Natural killer cell (primary cell): ENCODE measurements around the gene SH2D5. TPM values are rescaled to one million over a fixed set of nuclear protein-coding genes. Genes with fewer than 3 reads are reported as not detected.

Source experiments
- ATAC-seq, 3 donors: fragments of 150-1000 bp in 2 of 3; fragments of 200-7000 bp in 1 of 3; cut with Tn5 transposase; 1 replicate in 1 of 3; 2 replicates in 2 of 3; pipeline ENCODE4 v1.10.0; 2021; ENCODE audit warnings: mild to moderate bottlenecking in 2 of 3, moderate library complexity in 2 of 3
- DNase-seq, 2 donors: peaks; one replicate each; pipeline versions ENCODE4 v3.0.0 to v3.0.0-alpha.2; 2013 to 2021; ENCODE audit warnings: mixed read lengths in 1 of 2
- H3K27ac ChIP-seq: one replicate; pipeline ENCODE4 v1.5.1; 2013; ENCODE audit warnings: mild to moderate bottlenecking, low read length
- H3K27me3 ChIP-seq: one replicate; pipeline ENCODE4 v1.6.1; 2013; ENCODE audit warnings: low read length; ENCODE audit not compliant: control insufficient read depth, insufficient read depth
- H3K36me3 ChIP-seq: one replicate; pipeline ENCODE4 v1.6.1; 2013; ENCODE audit warnings: low read length; ENCODE audit not compliant: control insufficient read depth, insufficient read depth
- H3K4me1 ChIP-seq: one replicate; pipeline ENCODE4 v1.6.1; 2013; ENCODE audit warnings: low read length; ENCODE audit not compliant: control insufficient read depth, insufficient read depth
- H3K4me3 ChIP-seq: one replicate; pipeline ENCODE4 v1.5.1; 2013; ENCODE audit warnings: low read length
- H3K9me3 ChIP-seq: one replicate; pipeline ENCODE4 v1.6.1; 2013; ENCODE audit warnings: low read length; ENCODE audit not compliant: control insufficient read depth, insufficient read depth
- H3K27ac Mint-ChIP-seq, 2 donors: one replicate each; pipeline ENCODE4 v1.8.0; 2022; ENCODE audit warnings: mild to moderate bottlenecking in 2 of 2, mixed read lengths in 2 of 2, moderate library complexity in 1 of 2
- H3K27me3 Mint-ChIP-seq, 2 donors: one replicate each; pipeline ENCODE4 v1.8.0; 2022; ENCODE audit warnings: low read depth in 2 of 2, mixed read lengths in 2 of 2
- H3K36me3 Mint-ChIP-seq: one replicate; pipeline ENCODE4 v1.8.0; 2022; ENCODE audit warnings: mixed read lengths
- H3K4me1 Mint-ChIP-seq, 2 donors: one replicate each; pipeline ENCODE4 v1.8.0; 2022; ENCODE audit warnings: mixed read lengths in 2 of 2
- H3K4me3 Mint-ChIP-seq: one replicate; pipeline ENCODE4 v1.8.0; 2022; ENCODE audit warnings: mild to moderate bottlenecking, moderate library complexity, mixed read lengths
- H3K9me3 Mint-ChIP-seq, 2 donors: one replicate each; pipeline ENCODE4 v1.8.0; 2022; ENCODE audit warnings: mixed read lengths in 2 of 2
- CTCF ChIP-seq: fragments of 200-600 bp; IDR thresholded peaks from one replicate; pipeline ENCODE4 v1.8.0; 2022; ENCODE audit warnings: antibody characterized with exemption
- WGBS: methylation state at CpG from one replicate; pipeline ENCODE4 v1.1.7; 2013; ENCODE audit warnings: missing lambda C conversion rate; ENCODE audit not compliant: insufficient coverage; 5-methylcytosine and 5-hydroxymethylcytosine counted together
- intact Hi-C: fragments of 100-400 bp; cut with micrococcal nuclease; formaldehyde crosslinking; loops from one replicate; pipeline ENCODE4 v1.14.2; 2022
- total RNA-seq, 4 donors: library from RNA; stranded (reverse); fragments of 120-200 nt in 1 of 4; gene quantifications; one replicate each; pipeline versions ENCODE4 v1.2.3 to v1.2.4, GENCODE V29; 2013 to 2022

SH2D5 gene
- total RNA-seq, 3 donors from 2014 or later (not counting 1 experiment from before 2014, with no cell fraction given): not detected

- Histone ChIP-seq H3K4me3 (peak overlapping the region; percentile 47), H3K27ac (no peak overlapping the region), H3K27me3 (peaks cover 15% of the 10 kb centered on the region), H3K36me3 (peaks cover 8% of the 10 kb centered on the region), H3K4me1 (peaks cover 23% of the 10 kb centered on the region), H3K9me3 (no peaks in the 10 kb centered on the region)
- Mint-ChIP-seq H3K4me3 (peak overlapping the region; percentile 86), H3K27ac (peak overlapping the region; percentile 36 to 87), H3K9me3 (no peaks in the 10 kb centered on the region), H3K27me3 (peaks cover 17 to 26% of the 10 kb centered on the region in 2 donors), H3K4me1 (peaks cover 11 to 25% of the 10 kb centered on the region in 2 donors), H3K36me3 (no peaks in the 10 kb centered on the region)
- no peak for TF ChIP-seq CTCF
- ATAC-seq: no peak
- WGBS: 30% methylated on average over 7 of the region's 7 CpGs
- intact Hi-C loops: loop anchor here (1.0 kb wide), 1 partner anchor 37 kb away; no protein-coding TSS in a partner anchor
- DNase-seq: no peak
These were observed 965 bp upstream of the SH2D5 start for GRCh38 chr1:20733360-20733975.

DNA sequence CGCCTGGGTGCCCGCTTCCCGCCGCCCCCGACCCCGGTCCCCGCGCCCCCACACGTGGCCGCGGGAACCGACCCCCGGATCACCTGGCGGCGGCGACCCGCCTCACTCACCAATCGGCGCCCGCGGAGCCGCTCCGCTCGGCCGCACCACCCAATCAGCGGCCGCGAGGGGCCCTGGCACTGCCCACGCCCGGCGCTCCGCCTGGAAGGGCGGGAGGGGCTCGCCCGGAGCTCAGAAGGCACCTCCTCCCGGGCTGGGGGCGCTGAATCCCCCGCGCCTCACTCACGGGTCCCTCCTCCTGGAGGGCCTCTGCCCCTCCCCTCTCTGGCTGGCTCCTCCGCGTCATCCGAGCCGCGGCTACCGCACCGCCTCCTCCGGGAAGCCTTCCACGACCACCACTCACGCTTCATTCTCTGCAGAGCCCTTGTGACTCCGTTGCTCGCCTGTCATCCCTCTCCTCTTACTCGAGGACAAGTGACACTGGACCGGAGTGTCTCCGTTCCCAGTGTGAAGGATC, 374 bp downstream of the SH2D5 start:
- Histone ChIP-seq H3K27me3 (peaks cover 15% of the 10 kb centered on the region), H3K9me3 (no peaks in the 10 kb centered on the region), H3K4me3 (peak overlapping the region; percentile 47), H3K27ac (no peak overlapping the region), H3K4me1 (peaks cover 23% of the 10 kb centered on the region), H3K36me3 (peaks cover 4% of the 10 kb centered on the region)
- H3K4me3 Mint-ChIP-seq: peak overlapping the region; percentile 86
- H3K9me3 Mint-ChIP-seq: no peaks in the 10 kb centered on the region
- peaks cover 11 to 31% of the 10 kb centered on the region in 2 donors for H3K4me1 Mint-ChIP-seq
- peak overlapping the region in 1 of 2 donors; percentile 87 for H3K27ac Mint-ChIP-seq
- DNase-seq (peak; percentile 49 to 69), ATAC-seq (peak; percentile 59 to 74 (median 72))
- WGBS: under 1% methylated on average over 55 of the region's 55 CpGs
- H3K27me3 Mint-ChIP-seq: peaks cover 25 to 32% of the 10 kb centered on the region in 2 donors
- TF ChIP-seq CTCF: no peak
- no peaks in the 10 kb centered on the region for H3K36me3 Mint-ChIP-seq
- intact Hi-C loops: no loop called here

- intact Hi-C loops: no loop called here
- Histone ChIP-seq H3K27ac (no peak overlapping the region), H3K4me1 (peaks cover 23% of the 10 kb centered on the region), H3K36me3 (no peaks in the 10 kb centered on the region), H3K9me3 (no peaks in the 10 kb centered on the region), H3K4me3 (no peak overlapping the region), H3K27me3 (peaks cover 15% of the 10 kb centered on the region)
- Mint-ChIP-seq H3K9me3 (no peaks in the 10 kb centered on the region), H3K27me3 (peaks cover 25 to 32% of the 10 kb centered on the region in 2 donors), H3K27ac (peak overlapping the region in 1 of 2 donors; percentile 85), H3K36me3 (no peaks in the 10 kb centered on the region), H3K4me1 (peaks cover 11 to 31% of the 10 kb centered on the region in 2 donors), H3K4me3 (peak overlapping the region; percentile 90)
- ATAC-seq (peak in 2 of 3 donors; percentile 11 to 19), DNase-seq (peak in 1 of 2 donors; percentile 43)
- 16% methylated on average over 62 of the region's 62 CpGs for WGBS
- no peak for TF ChIP-seq CTCF
These were observed 1.2 kb downstream of the SH2D5 start for GRCh38 chr1:20731057-20731991.
